ENCODE data around the gene HDAC4.

The HDAC4 gene

DNA sequence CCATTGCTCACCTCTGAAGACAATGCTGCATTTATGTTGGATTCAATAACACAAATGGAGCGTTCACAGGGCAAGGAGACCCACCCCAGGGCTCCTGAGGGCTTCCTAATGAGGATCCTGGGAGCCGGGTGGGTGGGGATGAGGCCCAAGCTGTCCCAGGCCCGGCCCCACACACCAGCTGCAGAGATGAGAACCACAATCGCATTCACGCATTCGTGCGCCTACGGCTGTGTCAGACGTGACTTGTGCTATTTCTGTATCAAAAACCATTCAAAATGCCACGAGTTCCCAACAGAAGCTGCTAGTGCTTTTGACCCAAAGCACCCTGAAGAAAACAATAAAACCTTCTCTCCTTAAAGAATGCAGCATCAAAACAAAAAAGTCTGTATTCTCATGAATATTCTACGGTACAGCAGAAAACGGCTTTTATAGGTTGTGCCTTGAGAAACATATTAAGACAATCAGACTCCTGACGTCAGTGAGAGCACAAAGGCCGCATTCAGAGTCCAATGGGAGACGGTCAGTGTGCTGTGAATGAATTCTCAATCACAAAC lies 205.4 kb downstream of the HDAC4 start:
- Histone ChIP-seq H3K9me3 (ENCODE audit: control insufficient read depth, insufficient read depth, low read length) (no peaks in the 10 kb centered on the region), H3K4me1 (ENCODE audit: insufficient read depth, low read length) (no peaks in the 10 kb centered on the region), H3K36me3 (ENCODE audit: insufficient read depth, low read length) (no peaks in the 10 kb centered on the region), H3K9ac (ENCODE audit: low read depth, low read length) (no peak overlapping the region)

DNA sequence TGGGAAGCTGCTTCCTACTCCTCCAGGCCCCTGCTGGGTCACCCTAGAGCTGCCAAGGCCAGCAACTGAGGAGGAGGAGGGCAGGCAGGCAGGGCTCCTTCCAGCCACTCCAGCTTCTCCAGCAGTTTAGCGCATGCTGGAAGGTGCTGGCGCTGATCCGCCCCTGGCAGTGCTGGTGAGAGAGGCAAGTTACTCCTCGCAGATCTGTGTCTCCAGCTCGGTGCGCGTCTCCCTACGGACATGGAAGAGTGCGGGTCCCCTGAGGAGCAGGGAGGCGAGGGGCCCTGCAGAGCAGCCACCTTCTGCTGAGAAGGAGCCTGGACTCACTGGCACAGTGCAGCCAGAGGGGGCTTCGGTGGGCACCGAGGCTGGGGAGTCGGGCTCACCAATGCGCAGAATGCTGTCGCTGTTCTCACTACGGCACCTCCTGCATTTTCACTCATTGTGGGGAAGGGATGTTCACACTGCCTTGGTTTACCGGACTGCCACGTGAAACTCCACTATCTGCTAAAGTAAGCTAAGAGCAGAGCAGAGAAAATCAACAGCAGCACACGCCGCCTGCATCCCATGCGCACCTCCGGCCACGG lies 206.0 kb downstream of the HDAC4 start:
- no peaks in the 10 kb centered on the region for H3K4me1 ChIP-seq (ENCODE audit: insufficient read depth, low read length)
- H3K9me3 ChIP-seq (ENCODE audit: control insufficient read depth, insufficient read depth, low read length), result no peaks in the 10 kb centered on the region
- H3K9ac ChIP-seq (ENCODE audit: low read depth, low read length), result no peak overlapping the region
- H3K36me3 ChIP-seq (ENCODE audit: insufficient read depth, low read length), result no peaks in the 10 kb centered on the region

DNA sequence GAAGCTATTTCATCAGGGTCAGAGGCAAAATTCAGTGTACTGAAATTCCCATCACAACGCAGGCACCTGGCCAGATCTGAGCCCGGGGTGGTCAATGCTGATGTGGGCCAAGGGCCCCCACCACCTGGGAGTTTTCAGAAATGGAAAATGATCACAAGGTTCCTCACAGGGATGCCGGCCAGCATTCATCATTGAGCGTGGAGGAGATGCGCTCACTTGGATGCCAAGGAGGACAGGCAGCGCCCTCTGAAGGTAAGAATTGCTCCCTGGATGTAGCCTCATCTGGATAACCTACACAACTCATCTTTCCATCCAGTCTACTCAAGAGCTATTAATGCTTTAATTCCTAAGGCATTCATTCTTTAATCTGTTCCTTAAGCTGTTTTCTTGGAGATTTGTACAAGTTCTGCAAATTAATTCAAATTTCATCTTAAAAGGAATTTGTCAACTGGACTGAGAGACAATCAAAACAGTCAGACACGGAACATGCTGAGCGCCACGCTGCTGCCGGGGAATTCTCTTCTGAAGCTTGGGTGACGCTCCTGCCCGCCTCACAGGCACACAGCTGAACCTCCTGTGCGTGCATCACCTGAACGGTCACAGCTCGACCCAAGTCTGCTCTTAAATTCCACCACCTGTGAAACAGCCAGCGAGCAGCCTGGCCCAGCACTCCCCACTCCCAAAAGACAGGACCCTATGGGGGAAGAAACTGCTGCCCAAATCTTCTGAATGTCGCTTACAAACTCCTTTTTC lies 206.7 kb downstream of the HDAC4 start:
- Histone ChIP-seq H3K4me1 (ENCODE audit: insufficient read depth, low read length) (no peaks in the 10 kb centered on the region), H3K9ac (ENCODE audit: low read depth, low read length) (no peak overlapping the region), H3K36me3 (ENCODE audit: insufficient read depth, low read length) (no peaks in the 10 kb centered on the region), H3K9me3 (ENCODE audit: control insufficient read depth, insufficient read depth, low read length) (no peaks in the 10 kb centered on the region)

DNA sequence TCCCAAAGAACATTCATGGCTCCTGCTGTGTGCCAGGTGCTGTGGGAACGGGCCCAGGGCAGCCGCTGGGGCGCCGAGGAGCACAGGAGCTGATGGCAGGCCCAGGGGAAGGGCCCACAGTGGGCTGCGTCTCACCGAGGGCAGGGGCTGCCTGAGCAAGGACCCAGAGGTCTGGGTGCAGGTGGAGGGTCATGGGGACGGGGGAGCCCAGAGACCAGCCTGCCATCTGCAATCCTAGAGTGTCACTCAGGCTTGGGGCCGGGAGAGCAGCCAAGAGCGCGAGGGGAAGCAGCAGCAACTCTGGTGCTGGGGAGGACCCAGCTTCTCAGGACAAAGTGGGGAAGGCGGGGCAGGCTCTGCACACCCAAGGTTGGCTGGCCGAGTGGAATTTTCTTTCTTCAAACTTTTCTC lies 207.4 kb downstream of the HDAC4 start:
- no peaks in the 10 kb centered on the region for H3K4me1 ChIP-seq (ENCODE audit: insufficient read depth, low read length)
- no peaks in the 10 kb centered on the region for H3K36me3 ChIP-seq (ENCODE audit: insufficient read depth, low read length)

DNA sequence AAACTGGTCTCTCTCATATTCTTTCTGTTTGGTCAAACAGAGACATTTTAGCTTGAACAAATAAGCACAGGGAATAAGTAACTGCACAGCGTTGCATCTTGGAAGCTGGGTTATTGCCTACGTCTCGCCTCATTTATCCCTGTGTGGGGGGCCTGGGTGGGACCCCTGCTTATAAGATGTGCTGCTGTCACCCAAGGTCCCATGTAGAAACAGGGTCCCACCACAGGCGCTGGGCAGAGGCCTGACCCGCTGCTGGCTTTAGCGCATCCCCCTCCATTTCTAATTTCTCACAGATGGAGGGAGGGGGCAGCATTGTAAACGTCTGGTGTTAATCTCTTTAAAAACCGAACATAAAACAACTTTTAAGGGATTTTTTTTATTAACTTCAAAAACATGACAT lies 207.8 kb downstream of the HDAC4 start:
- Histone ChIP-seq H3K9me3 (ENCODE audit: control insufficient read depth, insufficient read depth, low read length) (no peaks in the 10 kb centered on the region), H3K4me1 (ENCODE audit: insufficient read depth, low read length) (no peaks in the 10 kb centered on the region), H3K36me3 (ENCODE audit: insufficient read depth, low read length) (no peaks in the 10 kb centered on the region), H3K9ac (ENCODE audit: low read depth, low read length) (no peak overlapping the region)

More for the DNA sequence above, 207.4 kb downstream of the HDAC4 start:
- Histone ChIP-seq H3K9ac (ENCODE audit: low read depth, low read length) (no peak overlapping the region), H3K9me3 (ENCODE audit: control insufficient read depth, insufficient read depth, low read length) (no peaks in the 10 kb centered on the region)

DNA sequence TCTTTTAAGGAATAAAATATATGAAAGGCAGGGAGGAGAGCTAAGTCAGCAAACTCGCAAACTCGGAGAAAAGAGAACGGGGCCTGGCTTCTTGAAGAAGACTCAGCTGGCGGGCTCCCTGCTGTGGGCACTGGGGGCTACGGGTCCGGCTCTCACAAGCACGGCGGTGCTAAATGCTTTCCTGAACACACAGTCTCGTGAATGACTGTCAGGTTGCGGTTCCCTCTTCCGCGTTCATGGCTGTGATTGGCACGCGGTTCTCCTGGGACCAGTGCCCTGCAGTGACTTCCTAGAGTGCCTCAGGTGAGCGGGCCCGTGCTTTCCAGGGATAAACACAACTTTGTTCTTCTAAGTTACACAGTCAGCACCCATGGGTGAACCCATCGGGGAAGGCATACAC lies 208.4 kb downstream of the HDAC4 start:
- Histone ChIP-seq H3K4me1 (ENCODE audit: insufficient read depth, low read length) (no peaks in the 10 kb centered on the region), H3K9me3 (ENCODE audit: control insufficient read depth, insufficient read depth, low read length) (no peaks in the 10 kb centered on the region), H3K36me3 (ENCODE audit: insufficient read depth, low read length) (no peaks in the 10 kb centered on the region), H3K9ac (ENCODE audit: low read depth, low read length) (no peak overlapping the region)

DNA sequence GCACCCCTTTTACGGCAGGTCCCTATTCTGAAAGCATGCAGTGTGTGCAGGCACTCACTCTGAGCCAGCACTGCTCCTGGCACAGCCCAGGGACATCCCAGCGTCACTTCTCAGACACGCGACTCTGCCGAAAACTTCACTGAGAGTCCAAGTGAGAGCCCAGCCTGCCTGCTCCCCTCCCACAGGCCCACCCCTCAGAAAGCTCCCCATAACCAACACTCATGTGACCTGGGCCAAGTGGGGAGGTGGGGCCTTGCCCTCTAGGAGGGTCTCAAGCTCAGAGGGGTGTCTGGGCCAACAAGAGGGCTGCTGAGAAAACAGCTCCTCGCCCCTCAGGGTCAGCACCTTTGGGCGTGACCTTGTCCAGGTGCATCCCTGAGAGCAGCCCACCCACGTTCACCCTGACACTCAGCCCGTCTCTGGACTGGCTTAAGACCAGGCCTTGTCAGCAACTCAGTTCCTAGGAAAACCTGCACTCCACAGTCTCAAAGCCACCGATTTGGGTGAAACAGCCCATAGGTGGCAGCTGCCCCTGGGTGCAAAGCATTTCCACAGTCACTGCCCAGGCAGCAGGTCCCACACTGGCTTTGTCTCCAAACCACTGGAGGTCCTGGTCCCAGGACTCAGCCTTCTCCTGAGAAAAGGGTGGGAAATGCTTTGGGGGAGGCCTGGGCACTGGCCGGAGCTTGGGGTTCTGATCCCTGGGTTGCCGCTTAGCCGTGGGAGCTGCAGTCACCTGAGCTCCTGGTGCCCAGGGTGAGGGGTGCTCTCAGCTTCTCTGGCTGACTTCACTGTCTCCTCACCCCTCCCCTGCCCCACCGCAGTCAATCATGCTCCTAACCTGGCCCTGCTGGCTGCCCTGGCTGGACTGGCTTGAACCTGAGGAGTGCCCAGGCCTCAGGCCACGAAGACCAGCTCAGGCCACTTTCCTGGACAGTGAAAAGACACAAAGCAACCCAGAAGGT lies 209.6 kb downstream of the HDAC4 start:
- H3K9ac ChIP-seq (ENCODE audit: low read depth, low read length), result no peak overlapping the region
- no peaks in the 10 kb centered on the region for H3K9me3 ChIP-seq (ENCODE audit: control insufficient read depth, insufficient read depth, low read length)
- no peaks in the 10 kb centered on the region; the same call in 1 of the 2 replicates for H3K36me3 ChIP-seq (ENCODE audit: insufficient read depth, low read length)

DNA sequence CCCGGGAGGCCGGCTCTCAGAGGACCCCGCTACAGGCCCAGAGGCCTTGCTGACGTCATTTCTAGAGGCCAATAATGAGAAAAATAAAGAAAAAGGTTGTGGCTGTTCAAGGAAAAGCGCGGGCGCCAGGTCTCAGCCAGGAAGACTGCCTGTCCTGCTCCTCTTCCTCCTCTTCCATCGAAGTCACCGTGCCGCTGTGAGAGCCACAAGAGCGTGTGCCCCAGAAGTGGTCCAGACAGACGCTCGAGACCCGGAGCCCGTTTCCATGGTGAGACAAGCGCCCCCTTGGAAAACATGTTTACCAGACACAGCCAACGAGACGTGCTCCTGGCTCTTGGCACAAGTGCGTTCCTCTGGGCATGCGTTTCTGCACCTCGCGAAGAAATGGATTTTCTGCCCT lies 210.5 kb downstream of the HDAC4 start:
- Histone ChIP-seq H3K4me1 (ENCODE audit: insufficient read depth, low read length) (no peaks in the 10 kb centered on the region), H3K36me3 (ENCODE audit: insufficient read depth, low read length) (no peaks in the 10 kb centered on the region; the same call in 1 of the 2 replicates), H3K9me3 (ENCODE audit: control insufficient read depth, insufficient read depth, low read length) (no peaks in the 10 kb centered on the region), H3K9ac (ENCODE audit: low read depth, low read length) (no peak overlapping the region)

More for the DNA sequence above, 209.6 kb downstream of the HDAC4 start:
- H3K4me1 ChIP-seq (ENCODE audit: insufficient read depth, low read length), result no peaks in the 10 kb centered on the region

DNA sequence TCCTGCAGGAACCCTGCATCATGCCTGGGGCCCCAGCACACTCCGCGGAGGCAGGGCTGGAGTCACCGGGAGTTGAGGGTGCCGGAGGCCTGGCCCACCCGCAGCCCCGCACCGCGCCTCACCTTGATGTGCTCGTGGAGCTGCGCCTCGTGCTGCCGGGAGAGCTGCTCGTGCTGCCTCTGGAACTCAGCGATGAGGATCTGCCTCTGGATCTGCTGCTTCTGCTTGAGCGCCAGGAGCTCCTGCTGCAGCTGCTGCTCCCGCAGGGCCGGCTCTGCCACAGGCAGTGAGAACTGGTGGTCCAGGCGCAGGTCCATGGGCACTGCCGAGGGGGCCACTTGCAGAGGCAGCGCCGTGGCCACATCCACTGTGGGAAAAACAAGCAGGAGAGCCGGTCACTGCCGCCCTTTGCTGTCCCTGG lies 211.1 kb downstream of the HDAC4 start:
- Histone ChIP-seq H3K9me3 (ENCODE audit: control insufficient read depth, insufficient read depth, low read length) (no peaks in the 10 kb centered on the region), H3K36me3 (ENCODE audit: insufficient read depth, low read length) (no peaks in the 10 kb centered on the region; the same call in 1 of the 2 replicates), H3K9ac (ENCODE audit: low read depth, low read length) (no peak overlapping the region), H3K4me1 (ENCODE audit: insufficient read depth, low read length) (no peaks in the 10 kb centered on the region)

DNA sequence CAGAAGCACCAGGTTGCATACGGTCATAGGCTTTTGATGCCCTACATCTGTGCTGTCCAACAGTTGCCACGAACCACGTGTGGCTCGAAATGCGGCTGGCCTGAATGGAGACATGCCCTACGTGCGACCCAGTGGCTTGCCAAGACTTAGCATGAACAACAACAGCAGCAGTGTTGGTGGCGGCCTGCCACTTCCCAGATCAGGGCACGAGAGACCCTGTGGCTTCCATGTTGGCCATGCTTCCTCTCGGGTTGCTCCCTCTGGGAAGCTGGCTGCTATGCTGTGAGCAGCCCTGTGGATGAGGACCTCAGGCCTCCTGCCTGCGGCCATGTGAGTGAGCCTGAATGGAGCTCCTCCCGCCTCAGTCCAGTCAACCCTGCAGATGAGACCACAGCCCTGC lies 212.3 kb downstream of the HDAC4 start:
- Histone ChIP-seq H3K4me1 (ENCODE audit: insufficient read depth, low read length) (no peaks in the 10 kb centered on the region), H3K36me3 (ENCODE audit: insufficient read depth, low read length) (no peaks in the 10 kb centered on the region; the same call in 1 of the 2 replicates)

DNA sequence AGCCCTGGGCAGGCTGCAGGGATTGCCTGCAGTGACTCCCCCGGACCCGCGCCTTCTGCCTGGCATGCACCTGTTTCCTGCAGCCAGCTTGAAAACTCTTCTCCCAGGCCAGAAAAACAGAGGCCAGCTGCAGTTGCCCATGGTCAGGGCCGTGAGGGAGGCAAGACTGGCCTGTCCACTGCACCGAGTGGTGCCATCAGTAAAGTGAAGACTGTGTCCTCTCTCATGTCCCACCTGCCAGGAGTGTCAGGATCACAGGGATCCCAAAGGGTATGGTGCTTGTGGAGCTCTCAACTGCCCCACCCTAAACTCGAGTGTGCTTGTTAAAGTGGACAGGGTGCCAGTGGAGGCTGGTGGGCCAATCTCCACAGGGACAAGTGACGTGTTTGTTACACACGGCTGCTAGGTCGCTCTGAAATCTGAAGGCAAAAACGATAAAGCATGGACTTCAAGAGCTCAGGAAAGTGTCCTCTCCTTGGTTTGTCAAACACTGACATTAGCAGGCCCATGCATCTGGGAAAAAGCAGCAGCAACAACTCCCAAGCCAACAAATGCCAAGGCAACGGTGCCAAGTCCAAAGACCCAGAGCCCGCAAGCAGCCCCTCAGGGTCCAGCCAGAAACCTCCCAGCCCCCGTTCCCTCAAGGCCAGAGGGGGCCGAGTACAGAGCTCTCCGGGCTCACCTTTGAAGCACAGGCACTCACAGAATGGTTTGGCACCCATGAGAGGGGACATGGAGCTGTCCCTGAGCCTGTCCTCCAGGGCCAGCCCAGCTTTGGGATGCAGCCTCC lies 213.2 kb downstream of the HDAC4 start:
- H3K9me3 ChIP-seq (ENCODE audit: control insufficient read depth, insufficient read depth, low read length), result no peaks in the 10 kb centered on the region
- no peak overlapping the region; the same call in 1 of the 2 replicates for H3K9ac ChIP-seq (ENCODE audit: low read depth, low read length)
- no peaks in the 10 kb centered on the region; the same call in 1 of the 2 replicates for H3K36me3 ChIP-seq (ENCODE audit: insufficient read depth, low read length)
- no peaks in the 10 kb centered on the region for H3K4me1 ChIP-seq (ENCODE audit: insufficient read depth, low read length)

More for the DNA sequence above, 212.3 kb downstream of the HDAC4 start:
- Histone ChIP-seq H3K9ac (ENCODE audit: low read depth, low read length) (no peak overlapping the region), H3K9me3 (ENCODE audit: control insufficient read depth, insufficient read depth, low read length) (no peaks in the 10 kb centered on the region)

DNA sequence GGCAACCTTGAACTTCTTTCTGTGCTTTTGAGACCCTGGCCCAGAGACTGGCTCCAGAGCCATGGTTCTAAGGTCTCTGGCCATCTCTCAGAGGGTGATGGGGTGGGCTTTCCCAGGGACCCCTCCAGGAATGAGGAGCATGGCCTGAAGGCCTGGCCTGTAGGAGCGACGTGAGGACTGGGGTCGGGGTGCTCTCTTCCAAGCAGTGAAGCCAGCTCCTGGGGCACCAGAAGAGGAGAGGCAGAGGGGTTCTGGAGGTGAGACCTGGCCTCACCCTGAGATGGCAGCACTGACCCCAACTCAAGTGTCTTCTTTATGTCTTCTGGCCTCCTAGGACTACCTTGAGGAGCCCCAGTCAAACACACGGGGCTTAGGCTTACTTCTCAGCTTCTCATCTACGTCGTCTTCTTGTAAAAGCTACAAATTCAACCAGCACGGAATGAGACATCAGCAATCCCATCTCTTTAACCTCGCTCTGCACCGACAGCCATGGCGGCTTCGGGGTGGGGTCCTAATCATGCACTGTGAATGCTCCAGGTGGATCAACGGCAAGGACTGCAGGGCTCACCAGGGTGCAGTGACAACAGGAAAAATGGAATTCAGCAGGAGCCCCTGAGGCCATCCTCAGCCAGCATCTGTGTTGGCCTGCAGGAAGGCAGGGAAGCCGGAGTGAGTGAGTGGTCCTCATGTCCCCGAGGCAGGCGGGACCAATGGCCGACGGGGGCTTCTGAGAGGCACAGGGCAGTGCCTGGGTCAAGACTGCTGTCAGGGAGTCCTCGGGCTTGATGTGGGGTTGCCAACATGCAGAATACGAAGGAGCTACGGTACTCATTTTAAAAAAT lies 214.1 kb downstream of the HDAC4 start:
- Histone ChIP-seq H3K9me3 (ENCODE audit: control insufficient read depth, insufficient read depth, low read length) (no peaks in the 10 kb centered on the region), H3K36me3 (ENCODE audit: insufficient read depth, low read length) (no peaks in the 10 kb centered on the region; the same call in 1 of the 2 replicates), H3K4me1 (ENCODE audit: insufficient read depth, low read length) (no peaks in the 10 kb centered on the region), H3K9ac (ENCODE audit: low read depth, low read length) (no peak overlapping the region)
